Muscle of leg (tissue), 9 donors: ENCODE results near the gene SPTSSB. TPM values are rescaled to one million over a fixed set of nuclear protein-coding genes. Genes with fewer than 3 reads are reported as not detected.

Experiments
- polyA plus RNA-seq, 8 donors: library from polyadenylated mRNA; unstranded; fragments of 120-200 nt; gene quantifications; one replicate each; pipeline versions ENCODE4 v1.2.1 to v1.2.3, GENCODE V29; 2013; ENCODE audit warnings: inconsistent platforms in 1 of 8, low replicate concordance in 1 of 8; ENCODE audit not compliant: insufficient read length in 8 of 8, insufficient read depth in 1 of 8
- total RNA-seq: library from RNA; stranded (reverse); fragments of 120-200 nt; gene quantifications from one replicate; pipeline ENCODE4 v1.2.4, GENCODE V29; 2013

The SPTSSB gene
- total and polyA plus RNA-seq, 9 donors, result 0.04 to 2.7 (median 0.41) TPM

Other genes starting within 250 kb of the SPTSSB start
- 35.0 TPM for gene NMD3, start 150.2 kb downstream of the SPTSSB start, total RNA-seq
- 10 to 100 TPM; 28.8 to 43.1 (median 37.2) TPM for gene NMD3, start 150.2 kb downstream of the SPTSSB start, polyA plus RNA-seq
- gene OTOL1, start 125.3 kb upstream of the SPTSSB start, total RNA-seq, result not detected
- gene OTOL1, start 125.3 kb upstream of the SPTSSB start, polyA plus RNA-seq, result not detected